HG03196 (cell line): Measurements from ENCODE around the gene ARSB.
"Not testable (repeated sequence)": the region's sequence is repeated elsewhere in the genome, so short reads cannot be mapped to it uniquely, and the experiment has no call there.

Experiments
- ATAC-seq: cut with Tn5 transposase; IDR thresholded peaks from one replicate; pipeline ENCODE4 v1.9.1; 2021; ENCODE audit not compliant: unreplicated experiment

Gene ARSB

GRCh38 chr5:78758169-78758839, 226.8 kb downstream of the ARSB start:
- ATAC-seq = peak; percentile 57

DNA sequence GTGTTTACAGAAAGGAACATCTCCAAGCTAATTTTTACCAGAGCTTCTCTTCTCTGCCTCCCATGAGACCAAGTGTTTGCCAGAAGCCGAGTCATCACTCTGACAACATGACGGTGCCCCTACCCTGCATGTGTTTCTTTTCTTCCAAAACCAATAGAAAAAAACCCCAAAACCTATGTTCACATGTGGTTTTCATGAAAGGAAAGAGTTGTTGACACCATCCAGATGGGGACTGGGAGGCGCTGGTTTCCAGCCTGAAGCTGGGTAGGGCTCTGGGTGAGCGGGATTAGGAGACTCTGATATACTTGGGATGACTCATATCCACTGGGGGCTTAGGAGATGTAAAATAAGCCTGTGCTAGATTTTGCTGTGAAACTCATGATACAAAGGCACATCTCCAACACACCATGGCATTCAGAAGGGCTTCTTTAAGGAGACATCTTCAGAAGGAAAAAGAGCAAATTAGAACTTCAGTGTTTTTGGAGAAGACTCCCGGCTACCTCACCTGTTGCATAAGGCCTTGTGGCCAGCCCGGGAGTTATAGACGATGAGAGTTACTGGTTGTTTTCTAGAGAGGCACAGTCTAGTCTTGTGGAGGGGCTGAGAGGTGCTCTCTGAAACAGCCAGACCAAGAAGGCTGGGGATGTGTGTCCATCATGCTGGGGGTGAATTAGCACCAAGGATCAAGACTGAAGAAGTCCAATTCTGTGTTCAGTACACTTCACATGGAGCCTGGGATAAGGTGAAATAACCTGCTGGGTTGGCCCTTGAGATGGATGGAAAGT, 227.6 kb downstream of the ARSB start:
- ATAC-seq = peak; percentile 43

GRCh38 chr5:78756858-78757257, 228.3 kb downstream of the ARSB start:
- ATAC-seq = peak; percentile 4

DNA sequence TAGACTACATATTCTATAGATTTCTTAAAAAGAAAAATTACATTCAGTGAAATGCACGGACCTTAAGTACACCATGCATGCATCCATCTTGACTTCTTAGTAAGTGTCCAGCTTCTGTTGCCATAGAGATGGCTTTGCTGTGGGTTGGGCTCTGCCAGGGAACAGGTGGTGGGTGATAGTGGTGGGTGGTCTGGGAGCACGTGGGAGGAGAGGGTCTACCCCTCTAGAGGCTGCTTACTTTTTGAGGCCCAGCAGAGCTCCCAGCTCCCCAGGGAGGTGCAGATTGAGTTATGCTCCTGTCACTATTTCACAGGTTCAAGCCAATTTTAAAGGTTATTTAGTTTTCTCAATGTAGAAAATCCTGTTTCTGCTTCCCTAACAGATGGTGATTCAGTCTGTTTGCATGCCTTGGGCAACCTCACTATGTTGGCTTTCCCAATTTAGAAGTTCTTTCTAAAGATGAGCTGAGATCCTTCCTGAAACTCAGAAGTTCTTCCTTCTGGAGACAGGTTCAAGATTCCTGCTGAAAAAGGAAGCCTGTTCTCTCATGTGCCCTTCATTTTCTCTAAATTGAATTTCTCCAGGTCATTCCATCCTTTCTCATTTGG, 229.2 kb downstream of the ARSB start:
- ATAC-seq = no peak

- no peak for ATAC-seq
Observed at GRCh38 chr5:78754655-78755054, 230.5 kb downstream of the ARSB start.

DNA sequence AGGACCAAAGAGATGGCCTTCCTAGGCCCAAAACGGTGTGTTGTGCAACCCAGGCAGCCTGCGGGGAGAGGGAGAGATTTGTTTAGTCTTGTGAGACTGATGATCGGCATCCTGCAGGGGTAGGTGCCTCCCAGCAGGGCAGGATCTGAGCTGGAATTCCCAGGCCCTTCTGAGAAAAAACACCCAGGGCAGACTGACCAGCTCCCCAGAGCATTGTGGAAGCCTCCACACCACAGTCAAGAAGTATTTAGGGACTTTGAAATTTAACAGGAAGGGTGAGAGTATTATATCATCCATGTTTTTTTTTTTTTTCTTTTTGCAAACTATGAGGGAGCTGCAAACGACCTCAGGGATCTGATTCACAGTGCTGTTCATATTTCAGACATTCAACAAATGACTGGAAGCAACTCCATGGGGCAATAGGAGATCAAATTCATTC, 232.0 kb downstream of the ARSB start:
- no peak for ATAC-seq

DNA sequence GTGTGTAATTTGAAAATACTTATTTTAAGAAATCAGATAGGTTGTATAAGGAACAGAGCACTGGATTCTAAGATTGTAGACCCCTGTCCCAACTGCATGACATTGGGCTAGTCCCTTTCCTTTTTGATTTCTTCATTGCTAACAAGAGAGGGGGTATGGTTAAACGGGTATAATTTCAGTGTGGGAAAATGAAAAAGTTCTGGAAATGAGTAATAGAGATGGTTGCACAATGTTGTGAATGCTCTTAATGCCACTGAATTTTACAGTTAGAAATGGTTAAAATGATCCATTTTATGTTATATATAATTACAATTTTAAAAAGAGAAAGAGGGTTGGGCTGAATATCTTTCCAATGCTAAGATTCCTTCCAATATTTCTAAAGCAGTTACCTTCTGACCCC, 233.2 kb downstream of the ARSB start:
- ATAC-seq = no peak

GRCh38 chr5:78750281-78750680, 234.8 kb downstream of the ARSB start:
- no peak for ATAC-seq

DNA sequence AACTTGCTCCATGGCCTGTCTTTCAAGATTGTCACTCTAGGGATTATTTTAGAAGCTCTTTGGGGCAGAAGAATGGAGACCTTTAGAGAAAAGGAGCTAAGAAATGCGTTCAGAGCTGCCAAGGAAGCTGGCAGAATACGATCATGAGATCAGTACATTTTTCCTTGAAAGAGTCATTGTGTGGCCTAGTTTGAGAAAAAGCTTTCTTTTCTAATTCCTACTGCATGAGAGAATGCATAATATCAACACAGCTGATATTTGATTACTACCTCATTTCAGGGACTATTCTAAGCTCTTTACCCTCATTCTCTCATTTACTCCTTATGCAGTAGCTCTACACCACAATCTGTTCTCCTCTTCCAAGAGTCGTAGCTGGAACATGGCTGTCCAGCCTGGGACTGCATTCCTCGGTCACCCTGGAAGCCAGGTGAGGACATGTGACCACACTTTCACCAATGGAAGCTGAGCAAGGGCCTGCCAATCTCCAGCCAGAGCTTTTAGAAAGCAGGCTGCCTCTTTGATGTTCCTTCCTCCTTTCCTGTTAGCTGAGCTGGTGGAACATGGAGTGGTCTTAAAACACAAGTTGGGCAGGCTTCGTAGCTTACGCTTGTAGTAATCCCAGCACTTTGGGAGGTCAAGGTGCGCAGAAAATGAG, 237.3 kb downstream of the ARSB start:
- no peak for ATAC-seq

DNA sequence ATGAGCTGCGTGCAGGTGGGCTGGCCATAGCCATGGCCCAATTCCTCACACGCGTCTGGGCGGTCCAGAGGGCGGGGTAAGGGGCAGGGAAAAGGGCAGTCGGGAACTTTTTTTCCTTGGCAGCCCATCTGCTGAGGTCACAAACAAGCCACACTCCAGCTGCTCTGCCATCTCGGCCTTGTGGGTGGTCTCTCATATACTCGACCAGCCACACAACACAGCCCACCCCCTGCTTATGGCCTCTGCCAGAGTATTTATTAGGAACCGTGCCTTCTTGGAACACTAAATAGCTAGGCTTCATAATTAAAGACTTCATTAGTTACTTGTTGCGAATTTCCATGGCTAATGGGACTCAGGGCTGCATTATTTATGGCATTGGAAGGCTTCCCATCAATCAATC, 238.1 kb downstream of the ARSB start:
- no peak for ATAC-seq

GRCh38 chr5:78746021-78746770, 238.9 kb downstream of the ARSB start:
- no peak for ATAC-seq

DNA sequence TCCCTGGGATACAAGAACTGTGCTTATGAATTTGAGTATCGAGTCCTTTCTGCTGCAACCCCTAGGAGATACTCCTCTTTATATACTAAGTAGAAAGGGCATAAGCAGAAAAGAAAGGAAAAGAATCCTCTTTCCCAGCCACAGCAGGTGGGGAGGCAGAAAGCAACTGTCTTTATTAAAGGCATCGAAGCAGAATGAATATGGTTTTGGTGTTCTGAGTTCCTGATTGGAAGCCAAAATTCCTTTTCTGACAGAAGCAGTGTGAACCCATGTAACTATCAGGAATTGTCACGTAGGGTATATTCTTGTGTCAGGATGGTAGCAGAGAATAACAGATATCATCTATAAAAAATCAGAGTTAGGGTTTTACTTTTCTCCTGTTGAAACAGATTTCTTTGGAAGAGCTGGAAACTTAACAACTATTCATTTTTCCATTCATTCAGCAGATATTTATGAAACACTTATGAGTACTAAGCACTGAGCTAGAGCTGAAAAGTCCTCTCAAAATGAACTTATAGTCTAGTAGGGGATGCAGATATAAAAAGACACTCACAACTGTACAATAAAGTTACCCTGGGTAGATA, 240.1 kb downstream of the ARSB start:
- ATAC-seq = no peak

DNA sequence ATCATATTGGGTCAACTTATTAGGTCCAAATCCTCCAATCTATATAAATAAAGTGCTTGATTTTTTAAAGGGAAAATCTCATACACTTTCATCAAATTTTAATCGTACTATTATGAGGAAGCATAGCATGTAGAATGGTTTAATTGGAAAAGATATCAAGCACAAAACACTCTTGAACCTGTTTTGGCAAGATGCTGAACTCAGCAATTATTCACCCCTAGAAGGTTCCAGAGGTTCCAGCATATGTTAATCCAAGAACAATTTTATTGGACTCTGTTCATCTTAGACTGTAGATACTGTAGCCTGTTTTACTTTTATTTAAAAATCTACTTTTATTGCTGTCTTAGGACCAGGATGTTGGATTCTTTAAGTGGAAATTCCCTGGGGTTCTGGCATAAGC, 244.1 kb downstream of the ARSB start:
- no peak for ATAC-seq

- ATAC-seq = no peak
Observed at GRCh38 chr5:78738693-78739300, 246.3 kb downstream of the ARSB start.

GRCh38 chr5:78738104-78738503, 247.0 kb downstream of the ARSB start:
- no peak for ATAC-seq

- no peak for ATAC-seq
Observed at GRCh38 chr5:78735834-78736463, 249.2 kb downstream of the ARSB start.

- ATAC-seq = no peak
Observed at GRCh38 chr5:78734950-78735349, 250.2 kb downstream of the ARSB start.

DNA sequence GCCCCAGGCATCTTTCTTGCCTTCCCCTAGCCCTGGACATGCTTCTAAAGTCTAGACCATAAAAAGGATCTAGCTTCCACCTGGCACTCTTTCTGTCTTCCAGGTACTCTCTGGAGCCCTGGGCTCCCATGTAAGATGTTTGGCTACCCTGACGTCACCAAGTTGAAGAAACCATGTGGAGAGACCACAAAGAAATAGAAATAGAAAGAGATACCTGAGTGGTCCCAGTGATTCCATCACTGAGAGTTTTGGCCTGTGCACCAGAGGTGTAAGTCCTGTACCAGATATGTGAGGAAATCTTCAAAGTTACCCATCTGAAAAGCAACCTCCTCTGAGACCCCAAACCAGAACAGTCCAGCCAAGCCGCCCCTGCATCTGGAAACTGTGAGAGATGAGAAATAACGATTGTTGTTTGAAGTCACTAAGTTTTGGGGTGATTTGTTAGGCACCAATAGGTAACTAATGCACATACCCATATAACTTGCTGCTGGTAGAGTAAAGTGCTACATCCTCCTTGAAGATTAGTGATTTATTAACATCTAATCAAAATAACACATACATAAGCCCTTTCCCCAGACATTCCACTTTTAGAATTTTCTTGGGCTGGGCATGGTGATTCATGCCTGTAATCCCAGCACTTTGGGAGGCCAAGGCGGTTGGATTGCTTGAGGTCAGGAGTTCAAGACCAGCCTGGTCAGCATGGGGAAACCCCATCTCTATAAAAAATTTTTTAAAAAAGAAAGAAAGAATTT, 250.8 kb downstream of the ARSB start:
- ATAC-seq = no peak

GRCh38 chr5:78732721-78733120, 252.4 kb downstream of the ARSB start:
- not testable (repeated sequence) for ATAC-seq
